Mucosa of stomach (tissue), 1 donor: ENCODE measurements around the gene FBXO10.

Source experiments
- H3K27me3 ChIP-seq: one replicate; pipeline ENCODE4 v1.7.0; 2013; ENCODE audit warnings: mild to moderate bottlenecking, low read length; ENCODE audit not compliant: control insufficient read depth, insufficient read depth
- H3K36me3 ChIP-seq: one replicate; pipeline ENCODE4 v1.7.0; 2013; ENCODE audit warnings: low read length; ENCODE audit not compliant: control insufficient read depth, insufficient read depth
- H3K4me1 ChIP-seq: one replicate; pipeline ENCODE4 v1.7.0; 2013; ENCODE audit warnings: mild to moderate bottlenecking, low read length; ENCODE audit not compliant: control insufficient read depth, insufficient read depth
- H3K4me3 ChIP-seq: one replicate; pipeline ENCODE4 v1.7.0; 2013; ENCODE audit warnings: low read length
- H3K9ac ChIP-seq: one replicate; pipeline ENCODE4 v1.7.0; 2013; ENCODE audit warnings: mild to moderate bottlenecking, low read length, moderate library complexity
- H3K9me3 ChIP-seq: one replicate; pipeline ENCODE4 v1.7.0; 2013; ENCODE audit warnings: mild to moderate bottlenecking, low read length, moderate library complexity; ENCODE audit not compliant: control insufficient read depth
- donor health status: Pancreatic carcinoma.

FBXO10 gene

DNA sequence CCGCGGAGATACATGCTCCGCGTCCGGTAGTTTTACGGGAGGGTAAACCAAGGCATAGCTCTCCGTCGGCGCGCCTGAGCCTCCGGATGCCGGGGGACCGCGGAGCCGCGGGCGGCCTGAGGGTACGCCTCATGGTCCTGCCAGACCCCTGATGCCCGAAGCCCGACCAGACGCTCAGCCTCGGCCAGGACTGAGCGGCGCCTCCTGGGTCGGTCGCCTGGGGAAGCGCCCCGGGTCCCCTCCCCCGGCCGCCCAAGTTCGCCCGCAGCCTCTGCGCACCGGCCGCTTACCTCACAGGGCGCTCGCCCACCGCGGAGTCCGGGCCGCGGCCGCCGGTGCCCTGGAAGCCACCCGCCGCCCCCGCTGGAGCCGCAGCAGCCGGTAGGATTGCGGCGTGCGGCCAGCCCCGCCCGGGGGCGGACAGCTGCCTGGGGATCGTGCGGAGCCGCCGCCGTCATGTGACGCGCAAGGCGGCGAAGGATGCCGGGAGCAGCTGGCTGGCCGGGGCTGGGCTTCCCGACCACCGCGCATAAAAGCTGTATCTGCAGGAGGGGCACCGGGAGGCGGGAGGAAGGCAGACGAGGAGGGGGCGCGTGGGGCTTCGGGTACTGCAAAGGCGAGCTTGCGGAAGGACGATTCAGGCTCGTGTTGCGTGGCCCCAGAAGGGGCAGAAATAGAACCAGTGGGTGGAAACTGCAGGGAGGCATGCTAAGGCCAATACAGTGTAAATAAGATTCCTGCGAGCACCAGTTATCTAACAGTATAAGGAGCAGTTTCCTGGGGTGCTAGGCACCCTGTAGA lies at the start of gene FBXO10:
TSS of gene FBXO10 (minus strand) at position 460 of the 801 bp plus-strand sequence. CDS start 34,612 bp downstream, outside the sequence.
- no peaks in the 10 kb centered on the region for H3K36me3 ChIP-seq
- H3K4me3 ChIP-seq = peak within 1 kb of the TSS; percentile 52
- H3K9ac ChIP-seq = peak within 1 kb of the TSS; percentile 47

GRCh38 chr9:37625758-37626147 lies 49.6 kb upstream of the FBXO10 start:
- H3K9ac ChIP-seq = no peak overlapping the region
- H3K27me3 ChIP-seq = no peaks in the 10 kb centered on the region
- H3K9me3 ChIP-seq = no peaks in the 10 kb centered on the region
- no peaks in the 10 kb centered on the region for H3K4me1 ChIP-seq
- no peak overlapping the region for H3K4me3 ChIP-seq
- no peaks in the 10 kb centered on the region for H3K36me3 ChIP-seq

More for the DNA sequence above, at the start of gene FBXO10:
- H3K4me1 ChIP-seq = peaks cover 4% of the 10 kb centered on the region
- no peaks in the 10 kb centered on the region for H3K9me3 ChIP-seq
- H3K27me3 ChIP-seq = no peaks in the 10 kb centered on the region

DNA sequence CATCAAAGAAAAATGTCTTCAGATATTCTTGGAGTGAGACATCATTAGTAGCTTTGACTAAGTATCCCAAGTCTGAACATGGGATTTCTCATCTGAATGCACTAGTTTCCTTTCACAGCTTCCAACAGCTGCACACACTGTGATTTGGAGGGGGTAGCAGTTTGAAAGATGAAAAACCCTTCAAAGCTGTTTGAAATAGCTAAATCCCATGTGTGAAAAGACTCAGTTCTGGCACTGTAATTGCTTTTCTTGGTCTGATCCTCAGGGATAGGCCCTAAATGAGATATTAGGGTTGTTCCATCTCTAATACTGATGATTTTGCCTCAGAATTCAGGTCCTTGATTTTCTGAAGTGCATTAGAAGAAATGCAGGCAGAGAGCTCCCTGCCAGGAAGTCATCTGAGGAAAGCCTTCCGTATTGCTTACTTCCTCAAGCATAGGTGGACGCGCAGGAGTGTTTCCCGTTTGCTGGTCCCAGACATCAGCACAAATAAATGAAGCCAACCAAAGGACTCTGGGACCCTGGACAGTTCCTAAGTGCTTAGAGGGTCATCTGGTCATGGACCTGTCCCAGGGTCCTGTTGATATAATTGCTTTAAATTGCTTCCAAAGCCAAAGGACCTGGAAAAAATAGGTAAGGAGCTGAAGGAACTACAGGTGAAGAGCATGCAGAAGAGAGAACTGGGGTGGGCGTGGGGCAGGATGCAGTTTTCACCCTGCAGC lies 49.0 kb upstream of the FBXO10 start:
- no peaks in the 10 kb centered on the region for H3K9me3 ChIP-seq
- no peaks in the 10 kb centered on the region for H3K27me3 ChIP-seq
- H3K36me3 ChIP-seq = no peaks in the 10 kb centered on the region
- H3K9ac ChIP-seq = no peak overlapping the region
- no peaks in the 10 kb centered on the region for H3K4me1 ChIP-seq
- no peak overlapping the region for H3K4me3 ChIP-seq

DNA sequence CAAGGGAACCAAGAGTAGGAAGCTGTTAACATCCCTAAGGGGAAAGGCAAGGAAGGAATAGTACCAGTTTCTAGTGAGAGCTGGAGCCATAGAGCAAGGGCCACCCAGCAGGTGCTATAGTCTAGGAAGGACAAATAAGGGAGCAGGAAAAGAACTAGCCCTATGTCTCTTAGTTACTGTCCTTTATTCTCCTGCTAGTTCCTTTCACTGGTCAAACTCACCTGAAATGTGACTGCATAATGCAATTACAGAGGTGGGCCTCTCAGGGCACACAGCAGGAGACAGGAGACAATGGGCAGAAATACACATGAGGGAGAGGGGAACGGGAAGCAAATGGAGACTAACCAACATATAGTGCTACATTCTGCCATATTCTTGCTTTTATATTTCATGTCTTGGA lies 47.9 kb upstream of the FBXO10 start:
- H3K4me1 ChIP-seq = no peaks in the 10 kb centered on the region

GRCh38 chr9:37623267-37623666 lies 47.1 kb upstream of the FBXO10 start:
- H3K9me3 ChIP-seq = no peaks in the 10 kb centered on the region
- no peak overlapping the region for H3K4me3 ChIP-seq
- H3K27me3 ChIP-seq = no peaks in the 10 kb centered on the region
- H3K36me3 ChIP-seq = no peaks in the 10 kb centered on the region
- no peaks in the 10 kb centered on the region for H3K4me1 ChIP-seq
- H3K9ac ChIP-seq = no peak overlapping the region

More for the DNA sequence above, 47.9 kb upstream of the FBXO10 start:
- Histone ChIP-seq H3K4me3 (no peak overlapping the region), H3K9ac (no peak overlapping the region), H3K36me3 (no peaks in the 10 kb centered on the region), H3K9me3 (no peaks in the 10 kb centered on the region), H3K27me3 (no peaks in the 10 kb centered on the region)

- Histone ChIP-seq H3K27me3 (no peaks in the 10 kb centered on the region), H3K36me3 (no peaks in the 10 kb centered on the region), H3K9ac (no peak overlapping the region), H3K9me3 (no peaks in the 10 kb centered on the region), H3K4me3 (no peak overlapping the region), H3K4me1 (no peaks in the 10 kb centered on the region)
Observed at GRCh38 chr9:37622462-37622861, 46.3 kb upstream of the FBXO10 start.

DNA sequence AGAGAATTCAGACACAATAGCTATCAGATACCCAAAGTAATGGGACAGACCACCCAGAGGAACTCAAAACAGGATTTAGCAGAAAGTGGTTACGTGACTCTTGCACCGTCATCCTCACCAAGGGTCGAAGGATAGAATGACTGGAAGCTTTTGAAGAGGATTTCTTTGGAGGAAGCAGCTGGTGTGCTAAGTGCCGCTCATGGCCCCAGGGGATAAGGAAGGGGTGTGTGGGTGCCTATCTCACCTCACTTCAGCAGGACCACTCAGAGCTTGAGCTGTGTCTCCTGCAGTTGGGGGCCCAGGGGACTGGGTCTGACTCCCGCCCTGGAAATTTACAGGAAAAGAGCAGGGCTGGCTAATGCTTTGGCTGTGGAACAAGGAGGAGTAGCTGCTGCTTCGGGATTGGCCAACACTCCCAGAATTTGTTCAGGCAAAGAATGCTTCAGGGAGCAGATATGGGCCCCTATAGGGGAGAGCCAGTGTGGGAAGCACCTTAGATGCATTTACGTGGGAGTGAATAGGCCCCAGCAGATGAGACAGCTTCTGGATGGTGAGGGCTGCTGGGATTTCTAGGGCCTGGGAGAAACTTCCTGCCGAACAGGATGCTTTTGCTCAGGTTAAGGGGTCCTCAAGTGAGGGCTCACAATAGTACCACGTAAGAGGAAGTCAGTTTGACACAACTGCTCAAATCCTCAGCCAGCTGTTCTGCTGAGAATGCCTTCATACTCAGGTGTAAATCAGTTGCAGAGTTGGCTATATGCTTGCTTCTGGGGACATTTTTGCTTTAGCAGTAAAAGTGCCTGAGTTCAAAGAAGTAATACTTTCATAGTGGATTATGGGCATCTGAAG lies 45.3 kb upstream of the FBXO10 start:
- H3K27me3 ChIP-seq = no peaks in the 10 kb centered on the region
- no peak overlapping the region for H3K9ac ChIP-seq
- H3K4me3 ChIP-seq = no peak overlapping the region
- H3K36me3 ChIP-seq = no peaks in the 10 kb centered on the region
- no peaks in the 10 kb centered on the region for H3K4me1 ChIP-seq
- H3K9me3 ChIP-seq = no peaks in the 10 kb centered on the region

DNA sequence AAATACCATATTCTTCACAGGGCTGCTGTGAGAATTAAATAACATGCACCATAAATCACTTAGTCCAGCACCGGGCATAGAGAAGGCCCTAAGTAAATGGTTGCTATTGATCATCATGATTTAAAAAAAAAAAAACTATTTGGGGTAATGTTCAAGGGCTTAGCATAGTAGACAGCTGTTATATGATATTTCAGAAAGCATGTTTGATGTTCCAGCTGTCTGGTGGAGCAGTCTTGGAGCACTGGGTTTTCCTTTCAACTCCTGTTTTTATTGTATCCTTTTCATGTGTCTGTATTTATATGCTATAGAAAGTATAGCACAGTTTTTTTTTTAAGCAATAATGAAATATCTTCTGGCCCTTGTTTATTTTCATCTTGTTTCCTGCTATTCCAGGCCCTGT lies 44.2 kb upstream of the FBXO10 start:
- Histone ChIP-seq H3K4me3 (no peak overlapping the region), H3K27me3 (no peaks in the 10 kb centered on the region), H3K9me3 (no peaks in the 10 kb centered on the region), H3K36me3 (no peaks in the 10 kb centered on the region), H3K9ac (no peak overlapping the region), H3K4me1 (no peaks in the 10 kb centered on the region)

DNA sequence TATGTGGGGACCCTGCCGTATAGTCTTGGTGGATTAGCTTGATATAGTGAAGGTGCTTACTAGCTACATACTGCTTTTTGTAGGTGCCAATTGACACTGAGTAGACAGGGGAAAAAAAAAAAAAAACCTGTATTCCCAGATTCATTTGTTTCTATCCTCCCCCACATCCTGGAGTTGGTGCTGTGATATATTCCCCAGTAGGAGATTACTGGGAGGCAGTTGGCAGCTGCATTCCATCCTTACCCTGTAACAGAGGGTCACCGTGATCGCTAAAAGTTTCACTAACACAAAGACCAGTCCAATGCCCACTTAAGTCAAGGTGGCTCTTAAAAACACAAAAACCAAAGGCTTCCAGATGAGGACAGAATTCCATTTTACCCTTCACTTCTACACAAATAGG lies 43.6 kb upstream of the FBXO10 start:
- H3K4me3 ChIP-seq = no peak overlapping the region
- H3K9ac ChIP-seq = no peak overlapping the region
- no peaks in the 10 kb centered on the region for H3K36me3 ChIP-seq
- H3K27me3 ChIP-seq = no peaks in the 10 kb centered on the region
- no peaks in the 10 kb centered on the region for H3K9me3 ChIP-seq
- H3K4me1 ChIP-seq = no peaks in the 10 kb centered on the region

DNA sequence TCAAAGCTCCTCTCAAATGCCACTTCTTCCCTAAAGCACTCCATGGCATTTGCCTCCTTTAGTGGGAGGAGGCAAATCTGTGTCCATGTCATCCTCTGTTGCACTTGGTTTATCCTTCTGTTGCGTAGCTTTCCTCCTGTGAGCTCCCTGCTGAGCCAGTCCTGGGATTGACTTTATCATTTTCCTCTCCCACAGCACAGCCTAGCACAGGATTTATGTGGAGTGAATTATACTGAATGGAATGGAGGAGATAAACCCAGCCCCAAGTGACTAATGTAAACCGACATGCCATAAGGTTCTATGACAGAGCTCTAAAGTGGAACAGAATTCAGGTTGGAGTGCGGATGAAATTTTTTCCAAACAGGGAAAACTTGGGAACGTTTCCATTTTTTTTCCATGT lies 42.6 kb upstream of the FBXO10 start:
- H3K9me3 ChIP-seq = no peaks in the 10 kb centered on the region
- H3K4me1 ChIP-seq = no peaks in the 10 kb centered on the region
- H3K4me3 ChIP-seq = no peak overlapping the region
- H3K27me3 ChIP-seq = no peaks in the 10 kb centered on the region
- H3K36me3 ChIP-seq = no peaks in the 10 kb centered on the region
- no peak overlapping the region for H3K9ac ChIP-seq

DNA sequence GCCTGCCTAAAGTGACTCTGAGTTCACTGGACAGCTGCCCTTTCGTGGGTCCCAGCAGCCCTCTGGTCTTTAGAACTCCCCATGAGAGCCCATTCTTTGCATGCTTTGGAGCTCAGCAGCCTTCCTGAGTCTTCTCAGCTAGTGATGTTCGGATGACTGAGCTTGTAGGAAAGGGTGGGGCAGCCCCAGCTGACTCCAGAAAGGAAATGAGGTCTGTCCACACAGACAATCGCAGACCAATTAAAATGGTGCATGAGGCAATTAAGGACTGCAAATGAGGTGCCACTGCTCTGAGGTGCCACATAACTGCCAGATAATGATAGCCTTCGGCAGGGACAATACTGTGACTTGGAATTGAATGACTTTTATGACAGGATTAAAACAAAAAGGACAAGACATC lies 41.7 kb upstream of the FBXO10 start:
- Histone ChIP-seq H3K36me3 (no peaks in the 10 kb centered on the region), H3K4me1 (no peaks in the 10 kb centered on the region), H3K4me3 (no peak overlapping the region), H3K9ac (no peak overlapping the region), H3K9me3 (no peaks in the 10 kb centered on the region), H3K27me3 (no peaks in the 10 kb centered on the region)

- H3K9ac ChIP-seq = no peak overlapping the region
- H3K36me3 ChIP-seq = no peaks in the 10 kb centered on the region
- H3K4me3 ChIP-seq = no peak overlapping the region
- H3K27me3 ChIP-seq = no peaks in the 10 kb centered on the region
- no peaks in the 10 kb centered on the region for H3K9me3 ChIP-seq
- H3K4me1 ChIP-seq = no peaks in the 10 kb centered on the region
Observed at GRCh38 chr9:37617161-37617560, 41.0 kb upstream of the FBXO10 start.
